ENCODE measurements around the gene PRKAR1B.
"Not testable (repeated sequence)": the region's sequence is repeated elsewhere in the genome, so short reads cannot be mapped to it uniquely, and the experiment has no call there.

The PRKAR1B gene

DNA sequence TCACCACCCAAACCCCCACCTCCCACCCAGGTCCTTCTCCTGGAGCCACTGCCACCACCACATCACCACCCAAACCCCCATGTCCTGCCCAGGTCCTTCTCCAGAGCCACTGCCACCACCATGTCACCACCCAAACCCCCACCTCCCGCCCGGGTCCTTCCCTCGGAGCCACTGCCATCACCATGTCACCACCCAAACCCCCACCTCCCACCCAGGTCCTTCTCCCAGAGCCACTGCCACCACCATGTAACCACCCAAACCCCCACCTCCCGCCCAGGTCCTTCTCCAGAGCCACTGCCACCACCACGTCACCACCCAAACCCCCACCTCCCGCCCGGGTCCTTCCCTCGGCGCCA is 175.5 kb downstream of the PRKAR1B start:
- H3K4me1 ChIP-seq (ENCODE audit: control insufficient read depth, insufficient read depth, low read length); POLR2A ChIA-PET; H3K36me3 ChIP-seq (ENCODE audit: control insufficient read depth in 2 of 2, insufficient read depth in 1 of 2, low read length in 2 of 2); H3K4me3 ChIP-seq (ENCODE audit: low read depth, low read length); CTCF ChIA-PET; H3K9me3 ChIP-seq (ENCODE audit: control insufficient read depth, insufficient read depth, low read depth, low read length); H3K27ac ChIP-seq (ENCODE audit: extremely low read depth, low read depth, low read length): not testable (repeated sequence)

DNA sequence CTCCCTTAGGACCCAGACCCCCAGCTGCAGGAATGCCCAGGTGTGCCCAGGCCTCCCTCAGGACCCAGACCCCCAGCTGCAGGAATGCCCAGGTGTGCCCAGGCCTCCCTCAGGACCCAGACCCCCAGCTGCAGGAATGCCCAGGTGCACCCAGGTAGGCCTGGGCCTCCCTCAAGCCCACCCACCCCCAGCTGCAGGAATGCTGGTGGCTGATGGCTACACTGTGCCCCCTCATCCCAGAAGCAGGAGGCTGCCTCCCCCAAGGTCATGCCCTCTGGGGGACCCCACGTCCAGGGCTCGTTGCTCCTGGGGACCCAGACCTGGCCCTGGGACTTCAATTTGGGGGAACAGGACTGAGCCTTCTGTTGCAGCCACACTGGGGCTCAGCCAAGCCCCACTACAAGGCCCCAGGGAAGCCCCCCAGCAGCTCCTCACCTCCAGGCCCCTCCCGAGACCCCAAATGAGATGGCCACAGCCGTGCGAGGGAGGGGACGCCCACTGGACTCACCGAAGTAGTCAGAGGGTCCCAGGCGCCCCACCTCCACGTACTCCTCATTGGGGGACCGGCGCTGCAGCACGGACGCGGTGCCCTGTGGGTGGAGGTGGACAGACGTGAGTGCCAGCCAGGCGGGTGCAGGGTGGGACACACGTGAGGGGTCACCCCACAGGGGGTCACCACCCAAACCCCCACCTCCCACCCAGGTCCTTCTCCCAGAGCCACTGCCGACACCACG is 176.0 kb downstream of the PRKAR1B start:
- Histone ChIP-seq H3K4me3 (ENCODE audit: low read depth, low read length) (no peak overlapping the region), H3K27ac (ENCODE audit: extremely low read depth, low read depth, low read length) (no peak overlapping the region), H3K4me1 (ENCODE audit: control insufficient read depth, insufficient read depth, low read length) (no peaks in the 10 kb centered on the region), H3K36me3 (ENCODE audit: control insufficient read depth in 2 of 2, insufficient read depth in 1 of 2, low read length in 2 of 2) (no peaks in the 10 kb centered on the region), H3K9me3 (ENCODE audit: control insufficient read depth, insufficient read depth, low read depth, low read length) (no peaks in the 10 kb centered on the region)
- TF ChIP-seq ZNF184 (tag by site-specific recombination; IDR thresholded peaks at IDR 0.05) (no peak), ZNF555 (tag by site-specific recombination; conservative IDR thresholded peaks at IDR 0.05) (no peak), ZBTB20 (tag by site-specific recombination; IDR thresholded peaks at IDR 0.05) (no peak), ZNF292 (tag by site-specific recombination; IDR thresholded peaks at IDR 0.05; ENCODE audit: borderline replicate concordance, low read depth) (no peak), ZBTB48 (tag by site-specific recombination; IDR thresholded peaks at IDR 0.05) (no peak), KLF9 (tag by site-specific recombination; IDR thresholded peaks at IDR 0.05; ENCODE audit: low read depth) (no peak), ZNF341 (tag by site-specific recombination; IDR thresholded peaks at IDR 0.05; ENCODE audit: low read depth) (no peak), ZNF175 (tag by site-specific recombination; IDR thresholded peaks at IDR 0.05) (no peak), BCL11A (tag by site-specific recombination; IDR thresholded peaks at IDR 0.05; ENCODE audit: low read depth) (no peak)
- CTCF ChIA-PET = no interaction called here
- POLR2A ChIA-PET = no interaction called here

- CTCF ChIA-PET = no interaction called here
- Histone ChIP-seq H3K27ac (ENCODE audit: extremely low read depth, low read depth, low read length) (no peak overlapping the region), H3K4me1 (ENCODE audit: control insufficient read depth, insufficient read depth, low read length) (no peaks in the 10 kb centered on the region), H3K4me3 (ENCODE audit: low read depth, low read length) (no peak overlapping the region), H3K36me3 (ENCODE audit: control insufficient read depth in 2 of 2, insufficient read depth in 1 of 2, low read length in 2 of 2) (no peaks in the 10 kb centered on the region), H3K9me3 (ENCODE audit: control insufficient read depth, insufficient read depth, low read depth, low read length) (no peaks in the 10 kb centered on the region)
- no peak for TF ChIP-seq ZNF202 (tag by site-specific recombination; IDR thresholded peaks at IDR 0.05; ENCODE audit: borderline replicate concordance)
- TF ChIP-seq ZNF510 (tag by site-specific recombination; IDR thresholded peaks at IDR 0.05; ENCODE audit: insufficient replicate concordance) = no peak
- TF ChIP-seq ZFP3 (tag by site-specific recombination; IDR thresholded peaks at IDR 0.05; ENCODE audit: low read depth) = no peak
- TF ChIP-seq ZNF777 (tag by site-specific recombination; IDR thresholded peaks at IDR 0.05; ENCODE audit: borderline replicate concordance) = no peak
- TF ChIP-seq ZNF561 (tag by site-specific recombination; IDR thresholded peaks at IDR 0.05; ENCODE audit: borderline replicate concordance) = no peak
- no peak for TF ChIP-seq ZBTB21 (tag by site-specific recombination; IDR thresholded peaks at IDR 0.05)
- TF ChIP-seq ZNF350 (tag by site-specific recombination; IDR thresholded peaks at IDR 0.05) = no peak
- TF ChIP-seq ZNF19 (tag by site-specific recombination; IDR thresholded peaks at IDR 0.05; ENCODE audit: low read depth) = no peak
- TF ChIP-seq, protein P1, sequence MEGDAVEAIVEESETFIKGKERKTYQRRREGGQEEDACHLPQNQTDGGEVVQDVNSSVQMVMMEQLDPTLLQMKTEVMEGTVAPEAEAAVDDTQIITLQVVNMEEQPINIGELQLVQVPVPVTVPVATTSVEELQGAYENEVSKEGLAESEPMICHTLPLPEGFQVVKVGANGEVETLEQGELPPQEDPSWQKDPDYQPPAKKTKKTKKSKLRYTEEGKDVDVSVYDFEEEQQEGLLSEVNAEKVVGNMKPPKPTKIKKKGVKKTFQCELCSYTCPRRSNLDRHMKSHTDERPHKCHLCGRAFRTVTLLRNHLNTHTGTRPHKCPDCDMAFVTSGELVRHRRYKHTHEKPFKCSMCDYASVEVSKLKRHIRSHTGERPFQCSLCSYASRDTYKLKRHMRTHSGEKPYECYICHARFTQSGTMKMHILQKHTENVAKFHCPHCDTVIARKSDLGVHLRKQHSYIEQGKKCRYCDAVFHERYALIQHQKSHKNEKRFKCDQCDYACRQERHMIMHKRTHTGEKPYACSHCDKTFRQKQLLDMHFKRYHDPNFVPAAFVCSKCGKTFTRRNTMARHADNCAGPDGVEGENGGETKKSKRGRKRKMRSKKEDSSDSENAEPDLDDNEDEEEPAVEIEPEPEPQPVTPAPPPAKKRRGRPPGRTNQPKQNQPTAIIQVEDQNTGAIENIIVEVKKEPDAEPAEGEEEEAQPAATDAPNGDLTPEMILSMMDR (tag by site-specific recombination; IDR thresholded peaks at IDR 0.05) = no peak
- TF ChIP-seq, protein P2, sequence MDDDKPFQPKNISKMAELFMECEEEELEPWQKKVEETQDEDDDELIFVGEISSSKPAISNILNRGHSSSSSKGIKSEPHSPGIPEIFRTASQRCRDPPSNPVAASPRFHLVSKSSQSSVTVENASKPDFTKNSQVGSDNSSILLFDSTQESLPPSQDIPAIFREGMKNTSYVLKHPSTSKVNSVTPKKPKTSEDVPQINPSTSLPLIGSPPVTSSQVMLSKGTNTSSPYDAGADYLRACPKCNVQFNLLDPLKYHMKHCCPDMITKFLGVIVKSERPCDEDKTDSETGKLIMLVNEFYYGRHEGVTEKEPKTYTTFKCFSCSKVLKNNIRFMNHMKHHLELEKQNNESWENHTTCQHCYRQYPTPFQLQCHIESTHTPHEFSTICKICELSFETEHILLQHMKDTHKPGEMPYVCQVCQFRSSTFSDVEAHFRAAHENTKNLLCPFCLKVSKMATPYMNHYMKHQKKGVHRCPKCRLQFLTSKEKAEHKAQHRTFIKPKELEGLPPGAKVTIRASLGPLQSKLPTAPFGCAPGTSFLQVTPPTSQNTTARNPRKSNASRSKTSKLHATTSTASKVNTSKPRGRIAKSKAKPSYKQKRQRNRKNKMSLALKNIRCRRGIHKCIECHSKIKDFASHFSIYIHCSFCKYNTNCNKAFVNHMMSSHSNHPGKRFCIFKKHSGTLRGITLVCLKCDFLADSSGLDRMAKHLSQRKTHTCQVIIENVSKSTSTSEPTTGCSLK (tag by site-specific recombination; IDR thresholded peaks at IDR 0.05) = no peak
- TF ChIP-seq ZNF23 (tag by site-specific recombination; IDR thresholded peaks at IDR 0.05; ENCODE audit: borderline replicate concordance) = no peak
- no peak for TF ChIP-seq ZNF426 (tag by site-specific recombination; IDR thresholded peaks at IDR 0.05)
- TF ChIP-seq ZNF140 (tag by site-specific recombination; IDR thresholded peaks at IDR 0.05) = no peak
- TF ChIP-seq ZBTB8A (tag by site-specific recombination; IDR thresholded peaks at IDR 0.05) = no peak
- no peak for TF ChIP-seq ZNF133 (tag by site-specific recombination; IDR thresholded peaks at IDR 0.05)
- no peak for TF ChIP-seq ZNF843 (tag by site-specific recombination; IDR thresholded peaks at IDR 0.05)
- no peak for TF ChIP-seq ZNF239 (tag by site-specific recombination; IDR thresholded peaks at IDR 0.05)
- no peak for TF ChIP-seq ZNF629 (tag by site-specific recombination; IDR thresholded peaks at IDR 0.05)
- TF ChIP-seq ZNF473 (tag by site-specific recombination; IDR thresholded peaks at IDR 0.05) = no peak
- POLR2A ChIA-PET = no interaction called here
Measured at GRCh38 chr7:549891-550625, 177.0 kb downstream of the PRKAR1B start.
